MCF 10A (cell line): ENCODE results near the gene OVOL2. TPM values are rescaled to one million over a fixed set of nuclear protein-coding genes. Genes with fewer than 3 reads are reported as not detected.

Experiments
- BruUV-seq: library from RNA; stranded (reverse); fragments of 400-500 nt; replicated peaks from 2 replicates; lab custom pipeline; 2021; lab: Mats Ljungman, UMichigan
- CTCF ChIA-PET: fragments of 300-600 bp; sonication (Branson Sonifier 250); formaldehyde crosslinking; extraction: SDS; loops from one replicate; lab custom pipeline; 2021; ENCODE audit warnings: antibody characterized with exemption, inconsistent platforms; lab: Yijun Ruan, JAX
- POLR2A ChIA-PET: fragments of 300-600, 350-650 bp; sonication (Branson Sonifier 250); formaldehyde crosslinking; extraction: SDS; loops from one replicate; lab custom pipeline; 2020; ENCODE audit warnings: antibody characterized with exemption, inconsistent platforms; lab: Yijun Ruan, JAX
- DNase-seq: peaks from one replicate; pipeline ENCODE4 v3.0.0-alpha.2; 2018; ENCODE audit not compliant: unreplicated experiment
- H3K27ac Mint-ChIP-seq: one replicate; pipeline ENCODE4 v1.8.0; 2022; ENCODE audit warnings: mild to moderate bottlenecking, low read depth, mixed read lengths; ENCODE audit not compliant: unreplicated experiment
- H3K27me3 Mint-ChIP-seq: one replicate; pipeline ENCODE4 v1.8.0; 2022; ENCODE audit warnings: mixed read lengths; ENCODE audit not compliant: insufficient read depth, unreplicated experiment
- H3K36me3 Mint-ChIP-seq: one replicate; pipeline ENCODE4 v1.8.0; 2022; ENCODE audit warnings: mild to moderate bottlenecking, moderate library complexity, mixed read lengths; ENCODE audit not compliant: insufficient read depth, unreplicated experiment
- H3K4me1 Mint-ChIP-seq: one replicate; pipeline ENCODE4 v1.8.0; 2022; ENCODE audit warnings: mixed read lengths; ENCODE audit not compliant: insufficient read depth, unreplicated experiment
- H3K4me3 Mint-ChIP-seq: one replicate; pipeline ENCODE4 v1.8.0; 2022; ENCODE audit warnings: mild to moderate bottlenecking, moderate library complexity, mixed read lengths; ENCODE audit not compliant: unreplicated experiment
- H3K9me3 Mint-ChIP-seq: one replicate; pipeline ENCODE4 v1.8.0; 2022; ENCODE audit warnings: mixed read lengths; ENCODE audit not compliant: unreplicated experiment
- intact Hi-C: fragments of 100-400 bp; cut with micrococcal nuclease; formaldehyde crosslinking; loops from 2 replicates; pipeline ENCODE4 v1.14.1; 2022
- total RNA-seq: library from RNA; stranded (reverse); gene quantifications from 2 replicates; pipeline ENCODE4 v1.2.3, GENCODE V29; 2022
- TF ChIP-seq, protein P1 (sequence below): fragments of 200-600 bp; IDR thresholded peaks from one replicate; pipeline ENCODE4 v1.8.0; 2022; ENCODE audit warnings: antibody characterized with exemption, mild to moderate bottlenecking; ENCODE audit not compliant: unreplicated experiment

OVOL2 gene
- total RNA-seq, 1 experiment from 2014 or later: 2.1 TPM

DNA sequence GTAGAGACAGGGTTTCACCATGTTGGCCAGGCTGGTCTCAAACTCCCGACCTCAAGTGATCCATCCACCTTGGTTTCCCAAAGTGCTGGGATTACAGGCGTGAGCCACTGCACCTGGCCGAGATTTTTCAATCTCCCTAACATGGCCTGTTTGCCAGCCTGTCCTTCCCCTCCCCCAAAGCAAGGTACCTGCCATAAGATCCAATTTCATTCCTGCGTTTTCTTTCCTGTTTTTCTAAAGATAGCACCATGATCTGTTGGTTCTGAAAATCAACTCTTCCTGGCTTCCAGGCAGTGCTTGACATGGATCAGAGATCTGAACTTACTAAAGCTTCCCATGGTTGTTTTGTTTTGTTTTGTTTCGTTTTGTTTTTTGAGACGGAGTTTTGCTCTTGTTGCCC, 81.4 kb downstream of the OVOL2 start:
- POLR2A ChIA-PET: interaction anchor here (0.7 to 0.8 kb wide), 2 partner anchors 11 to 1686 kb away, joined by 3 read pairs; no protein-coding TSS in a partner anchor
- Mint-ChIP-seq H3K4me3 (no peak overlapping the region), H3K27me3 (no peaks in the 10 kb centered on the region), H3K27ac (no peak overlapping the region), H3K4me1 (peaks cover 11% of the 10 kb centered on the region), H3K9me3 (no peaks in the 10 kb centered on the region), H3K36me3 (peaks cover 33% of the 10 kb centered on the region)
- CTCF ChIA-PET: interaction anchor here (2.3 kb wide), 1 partner anchor 20 kb away, joined by 12 read pairs; no protein-coding TSS in a partner anchor
- no TSS peak for BruUV-seq
- intact Hi-C loops: no loop called here
- TF ChIP-seq, protein P1, sequence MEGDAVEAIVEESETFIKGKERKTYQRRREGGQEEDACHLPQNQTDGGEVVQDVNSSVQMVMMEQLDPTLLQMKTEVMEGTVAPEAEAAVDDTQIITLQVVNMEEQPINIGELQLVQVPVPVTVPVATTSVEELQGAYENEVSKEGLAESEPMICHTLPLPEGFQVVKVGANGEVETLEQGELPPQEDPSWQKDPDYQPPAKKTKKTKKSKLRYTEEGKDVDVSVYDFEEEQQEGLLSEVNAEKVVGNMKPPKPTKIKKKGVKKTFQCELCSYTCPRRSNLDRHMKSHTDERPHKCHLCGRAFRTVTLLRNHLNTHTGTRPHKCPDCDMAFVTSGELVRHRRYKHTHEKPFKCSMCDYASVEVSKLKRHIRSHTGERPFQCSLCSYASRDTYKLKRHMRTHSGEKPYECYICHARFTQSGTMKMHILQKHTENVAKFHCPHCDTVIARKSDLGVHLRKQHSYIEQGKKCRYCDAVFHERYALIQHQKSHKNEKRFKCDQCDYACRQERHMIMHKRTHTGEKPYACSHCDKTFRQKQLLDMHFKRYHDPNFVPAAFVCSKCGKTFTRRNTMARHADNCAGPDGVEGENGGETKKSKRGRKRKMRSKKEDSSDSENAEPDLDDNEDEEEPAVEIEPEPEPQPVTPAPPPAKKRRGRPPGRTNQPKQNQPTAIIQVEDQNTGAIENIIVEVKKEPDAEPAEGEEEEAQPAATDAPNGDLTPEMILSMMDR: no peak
- DNase-seq: no peak

Other genes with a start within 250 kb of the OVOL2 start
- gene SNX5, start 89.1 kb downstream of the OVOL2 start, total RNA-seq: 108 and 170 TPM in 2 replicates
- gene MGME1, start 88.9 kb downstream of the OVOL2 start, total RNA-seq: 18.0 and 24.0 TPM in 2 replicates
- 15.5 and 16.4 TPM in 2 replicates for gene KAT14, start 79.9 kb upstream of the OVOL2 start, total RNA-seq
- gene PET117, start 79.9 kb upstream of the OVOL2 start, total RNA-seq: 11.9 and 14.8 TPM in 2 replicates
- gene ZNF133, start 230.6 kb upstream of the OVOL2 start, total RNA-seq: 25.3 and 30.4 TPM in 2 replicates